ENCODE measurements around the gene ELMO2. TPM values are rescaled to one million over a fixed set of nuclear protein-coding genes. Genes with fewer than 3 reads are reported as not detected.
A peak's percentile ranks its signal among the peaks of the same experiment; 100 is the strongest.

Gene ELMO2
- total RNA-seq, 1 donor from 2014 or later = 84.9 TPM

GRCh38 chr20:46343348-46343974, 63.0 kb downstream of the ELMO2 start:
- ATAC-seq = peak; percentile 47
- intact Hi-C loops (cut with DNase I) = no loop called here

GRCh38 chr20:46342451-46343347, 63.7 kb downstream of the ELMO2 start:
- intact Hi-C loops (cut with DNase I) = no loop called here

More at GRCh38 chr20:46343348-46343974, 63.0 kb downstream of the ELMO2 start:
- no peak for DNase-seq (ENCODE audit: low spot score)

GRCh38 chr20:46342010-46342378, 64.4 kb downstream of the ELMO2 start:
- intact Hi-C loops (cut with DNase I) = no loop called here
- peak; percentile 7 for ATAC-seq
- DNase-seq (ENCODE audit: low spot score) = no peak

More at GRCh38 chr20:46342451-46343347, 63.7 kb downstream of the ELMO2 start:
- DNase-seq (ENCODE audit: low spot score) = no peak
- ATAC-seq = peak; percentile 59

GRCh38 chr20:46341074-46342009, 65.1 kb downstream of the ELMO2 start:
- intact Hi-C loops (cut with DNase I) = no loop called here
- DNase-seq (ENCODE audit: low spot score) (no peak), ATAC-seq (peak; percentile 53)

GRCh38 chr20:46339037-46339436, 67.4 kb downstream of the ELMO2 start:
- intact Hi-C loops (cut with DNase I) = no loop called here
- DNase-seq (ENCODE audit: low spot score) (no peak), ATAC-seq (no peak)

- intact Hi-C loops (cut with DNase I) = no loop called here
- ATAC-seq = no peak
- DNase-seq (ENCODE audit: low spot score) = no peak
Measured at GRCh38 chr20:46336735-46337134, 69.7 kb downstream of the ELMO2 start.

- DNase-seq (ENCODE audit: low spot score) (no peak), ATAC-seq (no peak)
- intact Hi-C loops (cut with DNase I) = no loop called here
Measured at GRCh38 chr20:46334303-46334904, 72.0 kb downstream of the ELMO2 start.

- DNase-seq (ENCODE audit: low spot score) = no peak
- intact Hi-C loops (cut with DNase I) = no loop called here
- no peak for ATAC-seq
Measured at GRCh38 chr20:46333161-46333991, 73.0 kb downstream of the ELMO2 start.

- no peak for ATAC-seq
- DNase-seq (ENCODE audit: low spot score) = no peak
- intact Hi-C loops (cut with DNase I) = no loop called here
Measured at GRCh38 chr20:46332373-46333160, 73.8 kb downstream of the ELMO2 start.

- intact Hi-C loops (cut with DNase I) = no loop called here
- peak; percentile 48 for ATAC-seq
- DNase-seq (ENCODE audit: low spot score) = no peak
Measured at GRCh38 chr20:46331611-46332361, 74.6 kb downstream of the ELMO2 start.

GRCh38 chr20:46330831-46331371, 75.5 kb downstream of the ELMO2 start:
- DNase-seq (ENCODE audit: low spot score) = no peak
- intact Hi-C loops (cut with DNase I) = no loop called here
- no peak for ATAC-seq

GRCh38 chr20:46330072-46330763, 76.2 kb downstream of the ELMO2 start:
- intact Hi-C loops (cut with DNase I) = no loop called here
- ATAC-seq (peak; percentile 13), DNase-seq (ENCODE audit: low spot score) (no peak)

GRCh38 chr20:46328200-46328882, 78.1 kb downstream of the ELMO2 start:
- intact Hi-C loops (cut with DNase I) = no loop called here
- DNase-seq (ENCODE audit: low spot score) = no peak
- ATAC-seq = no peak

- no peak for DNase-seq (ENCODE audit: low spot score)
- ATAC-seq = no peak
- intact Hi-C loops (cut with DNase I) = no loop called here
Measured at GRCh38 chr20:46327557-46327956, 78.9 kb downstream of the ELMO2 start.

GRCh38 chr20:46325789-46326188, 80.6 kb downstream of the ELMO2 start:
- ATAC-seq = no peak
- no peak for DNase-seq (ENCODE audit: low spot score)
- intact Hi-C loops (cut with DNase I) = no loop called here
